Osteoblast (primary cell): ENCODE results near the gene PEX7. TPM values are rescaled to one million over a fixed set of nuclear protein-coding genes. Genes with fewer than 3 reads are reported as not detected.

Experiments used
- DNase-seq: peaks from one replicate; pipeline ENCODE4 v3.0.0; 2011; ENCODE audit warnings: low spot score, mixed read lengths; ENCODE audit not compliant: insufficient read length; ENCODE audit errors: missing footprints
- H2AFZ ChIP-seq: 2 replicates; pipeline ENCODE4 v1.6.0; 2011; ENCODE audit warnings: mild to moderate bottlenecking, low read length
- H3K27ac ChIP-seq: 2 replicates; pipeline ENCODE4 v1.5.1; 2011; ENCODE audit warnings: mild to moderate bottlenecking, low read depth, low read length, moderate library complexity
- H3K27me3 ChIP-seq: 2 replicates; pipeline ENCODE4 v1.6.0; 2012; ENCODE audit warnings: mild to moderate bottlenecking, control low read depth, inconsistent platforms, low read length, moderate library complexity; ENCODE audit not compliant: insufficient read depth
- H3K36me3 ChIP-seq: 2 replicates; pipeline ENCODE4 v1.5.1; 2011; ENCODE audit warnings: mild to moderate bottlenecking, low read length, control low read depth, moderate library complexity; ENCODE audit not compliant: insufficient read depth
- H3K4me1 ChIP-seq: 2 replicates; pipeline ENCODE4 v1.5.1; 2011; ENCODE audit warnings: mild to moderate bottlenecking, low read length, control low read depth, moderate library complexity; ENCODE audit not compliant: insufficient read depth
- H3K4me2 ChIP-seq: 2 replicates; pipeline ENCODE4 v1.6.0; 2011; ENCODE audit warnings: mild to moderate bottlenecking, low read length; ENCODE audit not compliant: insufficient read depth
- H3K4me3 ChIP-seq: fragments of 200-600 bp; sonication (generic); 3 replicates; pipeline ENCODE4 v1.5.1; 2012; ENCODE audit warnings: mild to moderate bottlenecking, low read length, inconsistent platforms; ENCODE audit not compliant: insufficient read depth
- H3K79me2 ChIP-seq: 2 replicates; pipeline ENCODE4 v1.6.0; 2012; ENCODE audit warnings: mild to moderate bottlenecking, low read length, control low read depth, inconsistent platforms; ENCODE audit not compliant: insufficient read depth
- H3K9me3 ChIP-seq: 2 replicates; pipeline ENCODE4 v1.5.1; 2011; ENCODE audit warnings: low read depth, low read length, control low read depth
- H4K20me1 ChIP-seq: 2 replicates; pipeline ENCODE4 v1.6.0; 2012; ENCODE audit warnings: mild to moderate bottlenecking, low read length, control low read depth; ENCODE audit not compliant: insufficient read depth
- total RNA-seq: library from RNA; depleted of rRNA; stranded (reverse); fragments of >200 nt; gene quantifications from 2 replicates; pipeline ENCODE4 v1.2.3, GENCODE V29; 2012
- TF ChIP-seq, protein P1 (sequence below): IDR thresholded peaks from 2 replicates; pipeline ENCODE4 v1.5.1; 2011; ENCODE audit warnings: mild to moderate bottlenecking, low read depth, low read length, moderate library complexity; ENCODE audit errors: extremely low read depth

PEX7 gene
- total RNA-seq, 1 donor: 5.4 TPM

DNA sequence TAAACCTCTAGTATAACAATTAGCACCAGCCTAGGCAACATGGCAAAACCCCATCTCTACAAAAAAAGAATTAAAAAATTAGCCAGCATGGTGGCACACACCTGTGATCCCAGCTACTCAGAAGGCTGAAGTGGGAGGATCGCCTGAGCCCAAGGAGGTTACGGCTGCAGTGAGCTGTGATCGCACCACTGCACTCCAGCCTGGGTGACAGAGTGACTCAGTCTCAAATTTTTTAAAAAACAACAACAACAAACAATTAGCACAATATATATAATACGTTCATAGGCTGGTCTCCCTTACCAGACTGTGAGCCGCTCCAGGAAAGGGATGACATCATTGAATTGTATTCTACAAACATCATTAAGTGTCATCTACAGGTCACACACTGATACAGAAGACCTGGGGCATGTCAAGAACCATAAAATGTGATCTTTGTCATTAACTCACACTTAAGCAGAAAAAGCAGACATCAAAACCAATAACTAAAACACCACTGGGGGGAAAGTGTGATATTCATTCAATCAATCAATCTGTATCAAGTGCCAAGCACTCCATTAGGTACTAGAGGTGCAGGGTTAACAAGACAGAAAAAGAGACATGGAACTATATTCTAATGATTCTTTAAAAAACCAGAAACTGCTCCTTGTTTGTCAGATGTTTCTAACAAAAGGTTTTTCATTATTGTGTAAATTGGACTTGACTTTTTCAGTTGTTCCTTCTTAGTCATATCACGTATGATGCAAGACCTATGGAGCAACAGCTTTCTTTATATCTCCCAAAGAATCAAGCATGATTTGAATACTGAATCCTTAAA lies 48.0 kb upstream of the PEX7 start:
- Histone ChIP-seq H3K4me1 (peaks cover 10% of the 10 kb centered on the region), H3K4me3 (no peak overlapping the region), H2AFZ (no peak overlapping the region), H3K27me3 (no peaks in the 10 kb centered on the region), H4K20me1 (no peaks in the 10 kb centered on the region), H3K9me3 (no peaks in the 10 kb centered on the region), H3K27ac (no peak overlapping the region), H3K4me2 (peak overlapping the region; percentile 17), H3K36me3 (no peaks in the 10 kb centered on the region), H3K79me2 (peaks cover 33% of the 10 kb centered on the region)
- DNase-seq: peak; percentile 57
- TF ChIP-seq, protein P1, sequence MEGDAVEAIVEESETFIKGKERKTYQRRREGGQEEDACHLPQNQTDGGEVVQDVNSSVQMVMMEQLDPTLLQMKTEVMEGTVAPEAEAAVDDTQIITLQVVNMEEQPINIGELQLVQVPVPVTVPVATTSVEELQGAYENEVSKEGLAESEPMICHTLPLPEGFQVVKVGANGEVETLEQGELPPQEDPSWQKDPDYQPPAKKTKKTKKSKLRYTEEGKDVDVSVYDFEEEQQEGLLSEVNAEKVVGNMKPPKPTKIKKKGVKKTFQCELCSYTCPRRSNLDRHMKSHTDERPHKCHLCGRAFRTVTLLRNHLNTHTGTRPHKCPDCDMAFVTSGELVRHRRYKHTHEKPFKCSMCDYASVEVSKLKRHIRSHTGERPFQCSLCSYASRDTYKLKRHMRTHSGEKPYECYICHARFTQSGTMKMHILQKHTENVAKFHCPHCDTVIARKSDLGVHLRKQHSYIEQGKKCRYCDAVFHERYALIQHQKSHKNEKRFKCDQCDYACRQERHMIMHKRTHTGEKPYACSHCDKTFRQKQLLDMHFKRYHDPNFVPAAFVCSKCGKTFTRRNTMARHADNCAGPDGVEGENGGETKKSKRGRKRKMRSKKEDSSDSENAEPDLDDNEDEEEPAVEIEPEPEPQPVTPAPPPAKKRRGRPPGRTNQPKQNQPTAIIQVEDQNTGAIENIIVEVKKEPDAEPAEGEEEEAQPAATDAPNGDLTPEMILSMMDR: no peak

DNA sequence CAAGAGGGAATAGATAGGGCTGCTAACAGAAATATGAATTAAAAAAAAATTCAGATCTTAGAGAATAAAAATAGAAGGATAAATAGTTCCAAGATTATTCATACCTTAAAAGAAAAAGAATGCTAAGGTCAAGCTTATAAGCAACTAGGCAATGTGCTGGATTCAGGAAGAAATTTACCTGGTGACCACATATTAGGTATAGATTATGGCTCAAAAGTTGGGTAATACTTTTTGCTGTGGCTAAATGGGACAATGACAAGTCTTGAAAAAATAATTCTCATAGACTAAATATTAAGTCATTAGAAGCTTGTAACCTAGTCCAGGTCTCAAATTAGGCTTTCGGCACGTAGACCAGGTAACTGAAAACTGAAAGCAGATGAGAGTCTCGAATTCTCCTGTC lies 47.3 kb upstream of the PEX7 start:
- Histone ChIP-seq H3K79me2 (peaks cover 38% of the 10 kb centered on the region), H3K27ac (peak overlapping the region; percentile 21), H3K4me3 (no peak overlapping the region), H3K27me3 (no peaks in the 10 kb centered on the region), H3K4me2 (no peak overlapping the region), H3K9me3 (no peaks in the 10 kb centered on the region), H3K4me1 (peaks cover 10% of the 10 kb centered on the region), H2AFZ (no peak overlapping the region), H3K36me3 (no peaks in the 10 kb centered on the region), H4K20me1 (no peaks in the 10 kb centered on the region)
- DNase-seq: no peak
- TF ChIP-seq, protein P1: no peak

DNA sequence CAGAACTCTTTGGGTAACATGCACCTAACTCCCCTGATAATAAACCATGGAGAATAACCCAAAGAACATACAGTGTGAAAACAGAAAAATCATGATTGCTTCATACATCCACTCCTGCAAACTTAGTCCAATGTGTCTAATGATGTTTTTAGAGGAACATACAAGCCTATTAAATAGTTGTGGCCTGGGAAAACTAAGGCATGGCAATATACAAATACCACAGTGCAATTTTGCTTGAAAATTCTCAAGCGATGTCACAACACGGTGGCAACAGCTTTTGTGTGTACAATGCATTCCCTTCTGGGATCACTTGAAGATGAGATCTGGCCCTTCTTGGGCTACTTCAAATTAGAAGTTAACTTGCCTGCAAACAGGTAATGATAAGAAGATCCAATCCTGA lies 46.8 kb upstream of the PEX7 start:
- H3K79me2 ChIP-seq: peaks cover 38% of the 10 kb centered on the region
- no peaks in the 10 kb centered on the region for H4K20me1 ChIP-seq
- H3K27ac ChIP-seq: peak overlapping the region; percentile 21
- no peaks in the 10 kb centered on the region for H3K36me3 ChIP-seq
- peaks cover 10% of the 10 kb centered on the region for H3K4me1 ChIP-seq
- no peaks in the 10 kb centered on the region for H3K27me3 ChIP-seq
- H3K4me3 ChIP-seq: no peak overlapping the region
- no peak overlapping the region for H3K4me2 ChIP-seq
- TF ChIP-seq, protein P1: no peak
- no peak overlapping the region for H2AFZ ChIP-seq
- DNase-seq: no peak
- H3K9me3 ChIP-seq: no peaks in the 10 kb centered on the region

DNA sequence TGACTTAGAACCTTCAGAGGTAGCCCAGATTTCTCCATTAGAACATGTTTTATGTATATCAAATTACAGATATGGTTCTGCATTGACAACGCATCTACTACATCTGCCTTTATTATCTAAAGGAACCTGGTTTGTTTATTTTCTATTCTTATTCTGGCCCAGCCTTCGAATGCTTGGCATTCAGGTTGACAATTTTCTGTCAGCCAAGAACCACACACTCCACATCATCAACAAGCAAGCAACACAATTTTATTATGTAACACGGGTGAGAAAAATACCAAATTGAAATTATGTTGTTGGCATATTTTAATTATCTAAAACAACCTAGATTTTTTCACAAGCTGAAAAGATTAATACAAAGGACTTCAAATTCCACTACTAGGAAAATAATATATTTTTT lies 44.7 kb upstream of the PEX7 start:
- Histone ChIP-seq H3K4me3 (no peak overlapping the region), H3K36me3 (no peaks in the 10 kb centered on the region), H3K27me3 (no peaks in the 10 kb centered on the region), H3K9me3 (no peaks in the 10 kb centered on the region), H2AFZ (no peak overlapping the region), H4K20me1 (no peaks in the 10 kb centered on the region), H3K4me2 (no peak overlapping the region), H3K4me1 (peaks cover 17% of the 10 kb centered on the region), H3K27ac (no peak overlapping the region), H3K79me2 (peaks cover 44% of the 10 kb centered on the region)
- TF ChIP-seq, protein P1: no peak
- DNase-seq: no peak
